Endothelial cell (in vitro differentiated cells): ENCODE data around the gene MAPK8IP2. TPM values are rescaled to one million over a fixed set of nuclear protein-coding genes. Genes with fewer than 3 reads are reported as not detected.

Experiments used
- DNase-seq: peaks from one replicate; pipeline ENCODE4 v3.0.0; 2021; ENCODE audit warnings: low spot score
- H3K27ac Mint-ChIP-seq: one replicate; pipeline ENCODE4 v1.8.0; 2021; ENCODE audit warnings: mixed read lengths, inconsistent platforms; ENCODE audit not compliant: unreplicated experiment
- H3K27me3 Mint-ChIP-seq: one replicate; pipeline ENCODE4 v1.8.0; 2021; ENCODE audit warnings: mild to moderate bottlenecking, moderate library complexity, mixed read lengths, inconsistent platforms; ENCODE audit not compliant: unreplicated experiment
- H3K36me3 Mint-ChIP-seq: one replicate; pipeline ENCODE4 v1.8.0; 2021; ENCODE audit warnings: mild to moderate bottlenecking, low read depth, mixed read lengths, inconsistent platforms; ENCODE audit not compliant: unreplicated experiment
- H3K4me1 Mint-ChIP-seq: one replicate; pipeline ENCODE4 v1.8.0; 2021; ENCODE audit warnings: mild to moderate bottlenecking, mixed read lengths, inconsistent platforms; ENCODE audit not compliant: unreplicated experiment
- H3K4me3 Mint-ChIP-seq: one replicate; pipeline ENCODE4 v1.8.0; 2021; ENCODE audit warnings: mild to moderate bottlenecking, mixed read lengths, inconsistent platforms; ENCODE audit not compliant: unreplicated experiment
- H3K9me3 Mint-ChIP-seq: one replicate; pipeline ENCODE4 v1.8.0; 2021; ENCODE audit warnings: mixed read lengths, inconsistent platforms; ENCODE audit not compliant: unreplicated experiment
- CTCF ChIP-seq: fragments of 200-600 bp; sonication (generic); IDR thresholded peaks from one replicate; pipeline ENCODE4 v1.5.0; 2021; ENCODE audit warnings: antibody characterized with exemption; ENCODE audit not compliant: unreplicated experiment
- total RNA-seq: library from RNA; stranded (reverse); fragmentation: NEBNext Ultra II Directional; extraction: Animal tissue kit (Norgen Biotek cat#: 25700); gene quantifications from one replicate; pipeline ENCODE4 v1.2.1, GENCODE V29; 2021; ENCODE audit not compliant: unreplicated experiment

The MAPK8IP2 gene
- total RNA-seq, 1 donor from 2014 or later, result 0.69 TPM

- no peak for TF ChIP-seq CTCF
- H3K4me1 Mint-ChIP-seq, result peaks cover 6% of the 10 kb centered on the region
- no peak overlapping the region for H3K4me3 Mint-ChIP-seq
- H3K27ac Mint-ChIP-seq, result no peak overlapping the region
- no peaks in the 10 kb centered on the region for H3K9me3 Mint-ChIP-seq
- no peak for DNase-seq
- peaks cover 27% of the 10 kb centered on the region for H3K27me3 Mint-ChIP-seq
- H3K36me3 Mint-ChIP-seq, result peaks cover 29% of the 10 kb centered on the region
Measured at GRCh38 chr22:50567721-50568252, 32.8 kb upstream of the MAPK8IP2 start.

GRCh38 chr22:50568626-50569025 lies 32.0 kb upstream of the MAPK8IP2 start:
- H3K9me3 Mint-ChIP-seq, result no peaks in the 10 kb centered on the region
- peaks cover under 1% of the 10 kb centered on the region for H3K4me1 Mint-ChIP-seq
- no peak overlapping the region for H3K27ac Mint-ChIP-seq
- no peak for TF ChIP-seq CTCF
- no peak for DNase-seq
- H3K36me3 Mint-ChIP-seq, result peaks cover 29% of the 10 kb centered on the region
- no peak overlapping the region for H3K4me3 Mint-ChIP-seq
- H3K27me3 Mint-ChIP-seq, result peaks cover 24% of the 10 kb centered on the region

- Mint-ChIP-seq H3K27me3 (peaks cover 24% of the 10 kb centered on the region), H3K9me3 (no peaks in the 10 kb centered on the region), H3K36me3 (peaks cover 29% of the 10 kb centered on the region), H3K4me1 (no peaks in the 10 kb centered on the region), H3K4me3 (no peak overlapping the region), H3K27ac (no peak overlapping the region)
- no peak for TF ChIP-seq CTCF
- no peak for DNase-seq
Measured at GRCh38 chr22:50569041-50569459, 31.5 kb upstream of the MAPK8IP2 start.

GRCh38 chr22:50569896-50570535 lies 30.6 kb upstream of the MAPK8IP2 start:
- Mint-ChIP-seq H3K4me1 (no peaks in the 10 kb centered on the region), H3K9me3 (no peaks in the 10 kb centered on the region), H3K4me3 (no peak overlapping the region), H3K27me3 (peaks cover 20% of the 10 kb centered on the region), H3K36me3 (peaks cover 29% of the 10 kb centered on the region), H3K27ac (no peak overlapping the region)
- no peak for DNase-seq
- no peak for TF ChIP-seq CTCF

GRCh38 chr22:50570861-50571260 lies 29.7 kb upstream of the MAPK8IP2 start:
- no peak overlapping the region for H3K27ac Mint-ChIP-seq
- H3K4me1 Mint-ChIP-seq, result no peaks in the 10 kb centered on the region
- no peak for DNase-seq
- peaks cover 17% of the 10 kb centered on the region for H3K27me3 Mint-ChIP-seq
- peaks cover 32% of the 10 kb centered on the region for H3K36me3 Mint-ChIP-seq
- no peaks in the 10 kb centered on the region for H3K9me3 Mint-ChIP-seq
- no peak for TF ChIP-seq CTCF
- H3K4me3 Mint-ChIP-seq, result peak overlapping the region; percentile 51
